Measurements from ENCODE around the gene ZNF503. TPM values are rescaled to one million over a fixed set of nuclear protein-coding genes. Genes with fewer than 3 reads are reported as not detected.
"Not testable (repeated sequence)": the region's sequence is repeated elsewhere in the genome, so short reads cannot be mapped to it uniquely, and the experiment has no call there.

The ZNF503 gene
- total and polyA plus RNA-seq, 3 experiments from 2014 or later = 0.07 to 0.13 TPM; not detected in 1

DNA sequence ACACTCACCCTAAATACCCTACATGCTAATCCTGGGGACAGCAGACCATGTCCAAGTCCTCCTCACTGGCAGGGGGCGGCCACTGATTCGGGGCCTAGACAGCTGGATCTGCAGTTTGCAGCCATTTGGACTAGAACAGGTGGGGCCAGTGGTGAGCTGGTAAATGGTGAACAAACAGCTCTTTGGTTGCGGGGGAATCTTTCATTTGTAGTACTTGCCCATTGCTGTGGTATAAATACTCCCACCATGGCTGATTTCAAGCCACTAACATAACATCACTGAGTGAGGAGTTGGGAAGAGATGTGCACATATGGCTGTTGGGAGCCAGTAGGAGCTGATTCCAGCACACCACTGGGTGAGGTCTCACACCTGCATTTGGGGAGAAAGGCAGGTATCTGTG lies 13.5 kb downstream of the ZNF503 start:
- H3K36me3 Mint-ChIP-seq = no peaks in the 10 kb centered on the region
- no peaks in the 10 kb centered on the region for H3K4me1 ChIP-seq (ENCODE audit: insufficient read depth, low read length)
- H3K4me1 Mint-ChIP-seq = no peaks in the 10 kb centered on the region
- H3K27ac Mint-ChIP-seq = no peak overlapping the region
- no peaks in the 10 kb centered on the region for H3K9me3 ChIP-seq (ENCODE audit: low read length)
- H3K27me3 Mint-ChIP-seq = peaks cover 30 to 73% of the 10 kb centered on the region in 2 donors
- no peaks in the 10 kb centered on the region for H3K27me3 ChIP-seq (ENCODE audit: insufficient read depth, low read length, poor library complexity, severe bottlenecking)
- ChIA-PET POLR2A (no interaction called here), CTCF (no interaction called here)
- no peak overlapping the region for H3K4me3 Mint-ChIP-seq
- peaks cover 0 to 7% (median 0%) of the 10 kb centered on the region in 5 donors for H3K9me3 Mint-ChIP-seq
- H3K27ac ChIP-seq (ENCODE audit: low read depth, low read length) = no peak overlapping the region
- no peak for DNase-seq
- H3K4me3 ChIP-seq (ENCODE audit: low read length) = no peak overlapping the region
- H3K36me3 ChIP-seq (ENCODE audit: insufficient read depth, low read length) = no peaks in the 10 kb centered on the region

DNA sequence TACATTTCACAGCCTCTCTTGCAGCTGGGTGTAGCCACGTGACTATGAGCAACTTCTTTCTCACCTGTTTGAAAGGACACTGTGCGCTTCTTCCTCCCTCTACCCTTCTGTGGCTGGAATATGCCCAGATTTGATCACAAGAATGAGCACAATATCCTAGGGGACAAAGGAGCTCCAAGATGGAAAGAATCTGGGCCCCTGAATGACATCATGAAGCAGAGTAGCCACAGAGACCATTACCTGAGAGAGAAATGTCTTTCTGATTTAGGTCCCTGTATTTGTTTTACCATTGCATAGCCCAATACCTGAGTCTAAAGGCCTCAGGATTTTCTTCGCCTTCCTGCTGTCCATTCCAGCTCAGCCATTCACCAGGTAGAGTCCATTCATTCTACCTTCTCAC lies 15.4 kb downstream of the ZNF503 start:
- CTCF ChIA-PET = no interaction called here
- POLR2A ChIA-PET = no interaction called here
- no peaks in the 10 kb centered on the region for H3K4me1 ChIP-seq (ENCODE audit: insufficient read depth, low read length)
- Mint-ChIP-seq H3K27ac (no peak overlapping the region), H3K4me3 (no peak overlapping the region), H3K36me3 (no peaks in the 10 kb centered on the region), H3K4me1 (no peaks in the 10 kb centered on the region), H3K9me3 (peaks cover 0 to 7% (median 0%) of the 10 kb centered on the region in 5 donors), H3K27me3 (peaks cover 27 to 56% of the 10 kb centered on the region in 2 donors)
- no peaks in the 10 kb centered on the region for H3K27me3 ChIP-seq (ENCODE audit: insufficient read depth, low read length, poor library complexity, severe bottlenecking)
- no peak for DNase-seq
- no peaks in the 10 kb centered on the region for H3K36me3 ChIP-seq (ENCODE audit: insufficient read depth, low read length)
- H3K9me3 ChIP-seq (ENCODE audit: low read length) = no peaks in the 10 kb centered on the region
- no peak overlapping the region for H3K27ac ChIP-seq (ENCODE audit: low read depth, low read length)
- no peak overlapping the region for H3K4me3 ChIP-seq (ENCODE audit: low read length)

DNA sequence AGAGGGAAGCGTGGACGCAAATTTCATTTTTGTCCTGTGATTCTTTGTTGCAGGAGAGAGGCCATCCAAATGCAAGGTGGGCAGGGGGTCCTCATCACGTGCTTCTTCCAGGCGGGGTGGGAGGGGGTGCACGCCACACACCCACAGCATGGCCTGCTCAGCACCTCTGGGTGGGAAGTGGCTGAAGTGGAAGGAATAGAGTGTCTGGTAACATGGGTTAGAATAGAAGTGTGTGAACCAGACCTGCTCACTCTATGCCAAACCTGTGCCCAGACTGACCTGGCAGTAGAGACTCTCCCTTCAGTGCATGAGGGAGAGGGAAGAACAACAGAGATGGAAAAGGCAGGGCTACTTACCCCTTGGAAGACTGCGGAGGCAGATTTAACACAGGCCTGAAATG lies 21.7 kb downstream of the ZNF503 start:
- H3K27ac ChIP-seq (ENCODE audit: low read depth, low read length) = no peak overlapping the region
- Mint-ChIP-seq H3K4me3 (no peak overlapping the region), H3K27me3 (peaks cover 13 to 17% of the 10 kb centered on the region in 2 donors), H3K4me1 (no peaks in the 10 kb centered on the region), H3K27ac (peak overlapping the region in 1 of 8 donors; percentile 21), H3K36me3 (no peaks in the 10 kb centered on the region), H3K9me3 (peaks cover 0 to 2% (median 0%) of the 10 kb centered on the region in 5 donors)
- H3K4me1 ChIP-seq (ENCODE audit: insufficient read depth, low read length) = no peaks in the 10 kb centered on the region
- no peak for DNase-seq
- no peaks in the 10 kb centered on the region for H3K27me3 ChIP-seq (ENCODE audit: insufficient read depth, low read length, poor library complexity, severe bottlenecking)
- no peak overlapping the region for H3K4me3 ChIP-seq (ENCODE audit: low read length)
- H3K36me3 ChIP-seq (ENCODE audit: insufficient read depth, low read length) = no peaks in the 10 kb centered on the region
- ChIA-PET CTCF (no interaction called here), POLR2A (no interaction called here)
- H3K9me3 ChIP-seq (ENCODE audit: low read length) = no peaks in the 10 kb centered on the region

DNA sequence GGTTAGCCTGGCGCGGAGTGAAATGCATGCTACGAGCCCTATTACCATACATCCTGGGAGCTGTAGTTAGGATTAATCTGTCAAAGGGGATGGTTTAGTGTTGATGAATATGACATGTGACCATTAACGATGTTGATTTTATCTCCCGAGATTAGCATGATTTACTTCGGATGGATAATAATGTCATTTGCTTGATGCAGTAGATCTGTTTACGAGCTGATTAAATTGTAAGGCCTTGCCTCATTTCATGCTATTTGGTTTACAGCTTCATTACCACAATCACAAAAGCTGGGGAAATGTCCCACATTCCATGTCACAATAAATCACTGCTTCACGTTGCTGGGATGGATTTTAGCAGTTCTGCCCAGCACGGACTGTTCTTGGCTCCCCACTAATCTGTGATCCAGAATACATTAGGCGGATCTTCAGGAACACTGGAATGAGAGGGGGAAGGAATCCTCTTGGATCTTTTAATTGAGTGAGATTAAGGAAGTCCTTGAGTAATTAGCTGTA lies 22.3 kb downstream of the ZNF503 start:
- H3K4me1 ChIP-seq (ENCODE audit: insufficient read depth, low read length) = no peaks in the 10 kb centered on the region
- H3K27ac ChIP-seq (ENCODE audit: low read depth, low read length) = no peak overlapping the region
- CTCF ChIA-PET = no interaction called here
- no peaks in the 10 kb centered on the region for H3K27me3 ChIP-seq (ENCODE audit: insufficient read depth, low read length, poor library complexity, severe bottlenecking)
- no peaks in the 10 kb centered on the region for H3K4me1 Mint-ChIP-seq
- peaks cover 0 to 2% (median 0%) of the 10 kb centered on the region in 5 donors for H3K9me3 Mint-ChIP-seq
- H3K27ac Mint-ChIP-seq = no peak overlapping the region
- H3K27me3 Mint-ChIP-seq = peaks cover 12 to 16% of the 10 kb centered on the region in 2 donors
- DNase-seq = no peak
- POLR2A ChIA-PET = no interaction called here
- H3K36me3 Mint-ChIP-seq = no peaks in the 10 kb centered on the region
- no peak overlapping the region for H3K4me3 ChIP-seq (ENCODE audit: low read length)
- H3K36me3 ChIP-seq (ENCODE audit: insufficient read depth, low read length) = no peaks in the 10 kb centered on the region
- no peaks in the 10 kb centered on the region for H3K9me3 ChIP-seq (ENCODE audit: low read length)
- H3K4me3 Mint-ChIP-seq = no peak overlapping the region

DNA sequence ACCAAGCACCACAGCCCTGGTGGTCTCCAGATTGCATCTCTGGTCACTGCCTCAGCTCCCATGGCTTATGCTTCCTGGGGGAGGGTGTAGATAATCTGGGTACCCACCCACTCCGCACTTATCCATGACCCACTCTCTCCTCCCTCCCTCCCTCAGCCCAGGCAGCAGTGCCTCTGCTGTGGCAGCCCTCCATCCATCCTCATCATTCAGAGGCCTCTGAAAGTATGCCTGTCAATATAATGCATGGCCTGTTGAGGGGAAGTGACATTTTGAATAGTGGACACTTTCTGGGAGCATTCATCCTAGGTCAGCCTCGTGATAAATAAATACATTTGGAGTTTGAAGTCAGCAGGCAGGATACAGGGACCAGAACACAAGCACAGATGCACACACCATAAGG lies 23.2 kb downstream of the ZNF503 start:
- Mint-ChIP-seq H3K4me1 (no peaks in the 10 kb centered on the region), H3K9me3 (no peaks in the 10 kb centered on the region), H3K27ac (no peak overlapping the region), H3K36me3 (no peaks in the 10 kb centered on the region), H3K4me3 (no peak overlapping the region), H3K27me3 (peaks cover 9 to 10% of the 10 kb centered on the region in 2 donors)
- Histone ChIP-seq H3K4me3 (ENCODE audit: low read length) (no peak overlapping the region), H3K27me3 (ENCODE audit: insufficient read depth, low read length, poor library complexity, severe bottlenecking) (no peaks in the 10 kb centered on the region), H3K4me1 (ENCODE audit: insufficient read depth, low read length) (no peaks in the 10 kb centered on the region), H3K36me3 (ENCODE audit: insufficient read depth, low read length) (no peaks in the 10 kb centered on the region), H3K9me3 (ENCODE audit: low read length) (no peaks in the 10 kb centered on the region), H3K27ac (ENCODE audit: low read depth, low read length) (no peak overlapping the region)
- DNase-seq = no peak
- ChIA-PET POLR2A (no interaction called here), CTCF (no interaction called here)

DNA sequence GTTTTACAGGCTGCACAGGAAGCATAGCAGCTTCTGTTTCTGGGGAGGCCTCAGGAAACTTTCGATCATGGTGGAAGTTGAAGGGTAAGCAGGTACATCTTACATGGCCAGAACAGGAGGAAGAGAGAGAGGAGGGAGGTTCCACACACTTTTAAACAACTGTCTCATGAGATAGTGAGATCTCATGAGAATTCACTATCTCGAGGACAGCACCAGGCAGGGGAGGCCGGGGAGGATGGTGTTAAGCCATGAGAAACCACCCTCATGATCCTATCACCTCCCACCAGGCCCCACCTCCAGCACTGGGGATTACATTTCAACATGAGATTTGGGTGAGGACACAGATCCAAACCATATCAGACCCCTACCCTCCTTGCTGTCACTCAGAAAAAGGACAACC lies 23.7 kb downstream of the ZNF503 start:
- Mint-ChIP-seq H3K9me3 (no peaks in the 10 kb centered on the region), H3K36me3 (no peaks in the 10 kb centered on the region), H3K27ac (no peak overlapping the region), H3K4me3 (no peak overlapping the region), H3K4me1 (no peaks in the 10 kb centered on the region), H3K27me3 (peaks cover 8 to 9% of the 10 kb centered on the region in 2 donors)
- Histone ChIP-seq H3K36me3 (ENCODE audit: insufficient read depth, low read length) (no peaks in the 10 kb centered on the region), H3K4me1 (ENCODE audit: insufficient read depth, low read length) (no peaks in the 10 kb centered on the region), H3K27me3 (ENCODE audit: insufficient read depth, low read length, poor library complexity, severe bottlenecking) (no peaks in the 10 kb centered on the region), H3K27ac (ENCODE audit: low read depth, low read length) (no peak overlapping the region), H3K9me3 (ENCODE audit: low read length) (no peaks in the 10 kb centered on the region), H3K4me3 (ENCODE audit: low read length) (no peak overlapping the region)
- ChIA-PET CTCF (no interaction called here), POLR2A (no interaction called here)
- DNase-seq = no peak

DNA sequence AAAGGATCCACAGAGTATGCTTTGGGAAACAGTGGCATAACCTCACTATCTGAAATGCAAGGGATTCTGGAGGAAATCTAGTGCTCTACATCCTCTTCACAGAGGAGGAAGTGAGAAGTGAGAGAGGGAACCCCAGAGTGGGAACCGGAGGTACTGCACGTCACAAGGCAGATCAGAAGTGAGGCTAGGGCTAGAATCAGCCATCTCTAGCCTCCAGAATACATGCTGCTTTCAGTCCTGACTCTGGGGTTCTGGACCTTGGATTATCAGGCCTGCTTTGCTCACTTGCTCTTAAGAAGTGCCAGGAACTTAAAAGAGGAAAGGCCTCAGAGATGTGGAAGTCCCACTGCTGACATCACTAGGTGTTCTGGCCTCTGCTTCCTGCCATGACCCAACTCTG lies 25.7 kb downstream of the ZNF503 start:
- POLR2A ChIA-PET = no interaction called here
- H3K4me3 Mint-ChIP-seq = no peak overlapping the region
- H3K9me3 Mint-ChIP-seq = no peaks in the 10 kb centered on the region
- H3K36me3 Mint-ChIP-seq = no peaks in the 10 kb centered on the region
- no peak overlapping the region for H3K4me3 ChIP-seq (ENCODE audit: low read length)
- CTCF ChIA-PET = no interaction called here
- no peaks in the 10 kb centered on the region for H3K9me3 ChIP-seq (ENCODE audit: low read length)
- DNase-seq = no peak
- H3K36me3 ChIP-seq (ENCODE audit: insufficient read depth, low read length) = no peaks in the 10 kb centered on the region
- peaks cover 2 to 20% of the 10 kb centered on the region in 2 donors for H3K27me3 Mint-ChIP-seq
- no peak overlapping the region for H3K27ac Mint-ChIP-seq
- H3K27me3 ChIP-seq (ENCODE audit: insufficient read depth, low read length, poor library complexity, severe bottlenecking) = no peaks in the 10 kb centered on the region
- no peak overlapping the region for H3K27ac ChIP-seq (ENCODE audit: low read depth, low read length)
- no peaks in the 10 kb centered on the region for H3K4me1 ChIP-seq (ENCODE audit: insufficient read depth, low read length)
- no peaks in the 10 kb centered on the region for H3K4me1 Mint-ChIP-seq

DNA sequence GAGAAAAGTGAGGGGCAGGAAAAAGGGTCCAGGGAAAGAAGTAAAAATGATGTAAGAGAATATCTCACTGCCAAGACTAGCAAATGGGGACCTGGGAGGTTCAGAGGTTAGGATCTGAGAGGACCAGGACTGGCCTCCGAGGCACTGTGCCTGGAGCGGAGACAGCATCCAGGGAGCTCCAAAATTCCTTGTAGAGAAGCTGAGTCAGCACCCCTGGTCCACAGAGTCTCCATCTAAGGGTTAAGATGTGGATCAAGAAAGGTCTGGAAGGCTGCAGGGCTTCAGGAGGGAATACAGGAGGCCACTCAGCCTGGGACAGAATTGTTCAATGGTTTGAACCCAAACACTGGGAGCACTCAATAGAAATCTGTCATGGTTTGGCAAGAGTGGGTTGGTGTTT lies 30.6 kb downstream of the ZNF503 start:
- Histone ChIP-seq H3K9me3 (ENCODE audit: low read length) (no peaks in the 10 kb centered on the region), H3K27me3 (ENCODE audit: insufficient read depth, low read length, poor library complexity, severe bottlenecking) (no peaks in the 10 kb centered on the region), H3K27ac (ENCODE audit: low read depth, low read length) (no peak overlapping the region), H3K4me3 (ENCODE audit: low read length) (no peak overlapping the region), H3K36me3 (ENCODE audit: insufficient read depth, low read length) (no peaks in the 10 kb centered on the region), H3K4me1 (ENCODE audit: insufficient read depth, low read length) (no peaks in the 10 kb centered on the region)
- POLR2A ChIA-PET = no interaction called here
- Mint-ChIP-seq H3K27ac (no peak overlapping the region), H3K27me3 (peaks cover 0 to 39% of the 10 kb centered on the region in 2 donors), H3K4me1 (no peaks in the 10 kb centered on the region), H3K36me3 (no peaks in the 10 kb centered on the region), H3K4me3 (no peak overlapping the region), H3K9me3 (peaks cover 0 to 4% (median 3%) of the 10 kb centered on the region in 5 donors)
- CTCF ChIA-PET = interaction anchor here (1.1 kb wide), 1 partner anchor 15 kb away, joined by 3 read pairs; no protein-coding TSS in a partner anchor
- no peak for DNase-seq

DNA sequence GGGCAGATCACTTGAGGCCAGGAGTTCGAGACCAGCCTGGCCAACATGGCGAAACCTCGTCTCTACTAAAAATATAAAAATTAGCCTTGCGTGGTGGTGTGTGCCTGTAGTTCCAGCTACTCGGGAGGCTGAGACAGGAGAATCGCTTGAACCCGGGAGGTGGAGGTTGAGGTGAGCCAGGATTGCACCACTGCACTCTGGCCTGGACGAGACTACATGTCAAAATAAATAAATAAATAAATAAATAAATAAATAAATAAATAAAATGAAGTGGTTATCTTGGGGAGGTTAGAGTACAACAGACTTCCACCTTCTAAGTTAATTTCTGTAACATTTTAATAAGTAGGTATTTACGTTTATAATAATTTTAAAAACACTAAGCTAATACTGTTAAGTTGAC lies 31.7 kb downstream of the ZNF503 start:
- H3K27ac ChIP-seq (ENCODE audit: low read depth, low read length); H3K27me3 ChIP-seq (ENCODE audit: insufficient read depth, low read length, poor library complexity, severe bottlenecking); CTCF ChIA-PET; POLR2A ChIA-PET; H3K4me3 Mint-ChIP-seq; H3K4me1 Mint-ChIP-seq; H3K9me3 Mint-ChIP-seq; H3K4me3 ChIP-seq (ENCODE audit: low read length); DNase-seq; H3K36me3 Mint-ChIP-seq; H3K36me3 ChIP-seq (ENCODE audit: insufficient read depth, low read length); H3K9me3 ChIP-seq (ENCODE audit: low read length); H3K4me1 ChIP-seq (ENCODE audit: insufficient read depth, low read length); H3K27ac Mint-ChIP-seq: not testable (repeated sequence)
- peaks cover 0 to 44% of the 10 kb centered on the region in 2 donors for H3K27me3 Mint-ChIP-seq
